Left ventricle myocardium inferior (tissue), 1 donor: ENCODE results near the gene ARHGAP19. TPM values are rescaled to one million over a fixed set of nuclear protein-coding genes. Genes with fewer than 3 reads are reported as not detected.
A peak's percentile ranks its signal among the peaks of the same experiment; 100 is the strongest.
"Not testable (repeated sequence)": the region's sequence is repeated elsewhere in the genome, so short reads cannot be mapped to it uniquely, and the experiment has no call there.

ENCODE experiments used
- DNase-seq: peaks from one replicate; pipeline ENCODE4 v3.0.0-alpha.2; 2020
- H3K27ac ChIP-seq: fragments of 200-600 bp; replicated peaks from 2 replicates; pipeline ENCODE4 v1.8.0; 2021
- H3K27me3 ChIP-seq: fragments of 200-600 bp; 2 replicates; pipeline ENCODE4 v1.8.0; 2021; ENCODE audit warnings: low read depth
- H3K36me3 ChIP-seq: fragments of 200-600 bp; 2 replicates; pipeline ENCODE4 v1.8.0; 2021
- H3K4me1 ChIP-seq: fragments of 200-600 bp; 2 replicates; pipeline ENCODE4 v1.8.0; 2021
- H3K4me3 ChIP-seq: fragments of 200-600 bp; 2 replicates; pipeline ENCODE4 v1.8.0; 2021; ENCODE audit warnings: mild to moderate bottlenecking, moderate library complexity
- H3K9me3 ChIP-seq: fragments of 200-600 bp; replicated peaks from 2 replicates; pipeline ENCODE4 v1.8.0; 2021
- intact Hi-C: fragments of 100-400 bp; cut with micrococcal nuclease; formaldehyde crosslinking; loops from one replicate; pipeline ENCODE4 v1.11.0; 2022
- total RNA-seq: library from RNA; stranded (reverse); fragmentation: NEBNext Ultra II Directional; extraction: Animal tissue kit (Norgen Biotek cat#: 25700); gene quantifications from one replicate; pipeline ENCODE4 v1.2.1, GENCODE V29; 2021
- TF ChIP-seq, protein P1 (sequence below): fragments of 200-600 bp; IDR thresholded peaks from 2 replicates; pipeline ENCODE4 v1.8.0; 2021; ENCODE audit warnings: antibody characterized with exemption, mild to moderate bottlenecking, borderline replicate concordance
- donor health status: DM: no; HTN: yes; CAD: no; lungs with severe emphysema.

ARHGAP19 gene
- total RNA-seq, 1 donor from 2014 or later, result 4.2 TPM

DNA sequence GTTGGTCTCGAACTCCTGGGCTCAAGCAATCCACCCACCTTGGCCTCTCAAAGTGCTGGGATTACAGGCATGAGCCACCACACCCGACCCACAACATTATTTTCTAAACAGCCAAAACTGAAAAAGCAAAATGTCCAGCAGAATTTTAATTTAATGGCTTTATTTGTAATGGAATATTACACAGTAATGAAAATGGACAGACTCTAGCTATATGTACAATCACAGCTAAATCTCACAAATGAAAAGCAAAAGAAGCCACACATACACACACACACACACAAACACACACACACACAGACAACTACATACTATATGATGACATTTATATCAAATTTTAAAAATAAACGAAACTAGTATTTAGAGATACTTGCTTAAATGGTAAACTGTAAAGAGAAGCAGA, 18.7 kb downstream of the ARHGAP19 start:
- Histone ChIP-seq H3K9me3 (peaks cover 3% of the 10 kb centered on the region), H3K36me3 (no peaks in the 10 kb centered on the region), H3K4me1 (peaks cover 16% of the 10 kb centered on the region), H3K4me3 (no peak overlapping the region), H3K27me3 (no peaks in the 10 kb centered on the region), H3K27ac (no peak overlapping the region)
- intact Hi-C loops, result no loop called here
- TF ChIP-seq, protein P1, sequence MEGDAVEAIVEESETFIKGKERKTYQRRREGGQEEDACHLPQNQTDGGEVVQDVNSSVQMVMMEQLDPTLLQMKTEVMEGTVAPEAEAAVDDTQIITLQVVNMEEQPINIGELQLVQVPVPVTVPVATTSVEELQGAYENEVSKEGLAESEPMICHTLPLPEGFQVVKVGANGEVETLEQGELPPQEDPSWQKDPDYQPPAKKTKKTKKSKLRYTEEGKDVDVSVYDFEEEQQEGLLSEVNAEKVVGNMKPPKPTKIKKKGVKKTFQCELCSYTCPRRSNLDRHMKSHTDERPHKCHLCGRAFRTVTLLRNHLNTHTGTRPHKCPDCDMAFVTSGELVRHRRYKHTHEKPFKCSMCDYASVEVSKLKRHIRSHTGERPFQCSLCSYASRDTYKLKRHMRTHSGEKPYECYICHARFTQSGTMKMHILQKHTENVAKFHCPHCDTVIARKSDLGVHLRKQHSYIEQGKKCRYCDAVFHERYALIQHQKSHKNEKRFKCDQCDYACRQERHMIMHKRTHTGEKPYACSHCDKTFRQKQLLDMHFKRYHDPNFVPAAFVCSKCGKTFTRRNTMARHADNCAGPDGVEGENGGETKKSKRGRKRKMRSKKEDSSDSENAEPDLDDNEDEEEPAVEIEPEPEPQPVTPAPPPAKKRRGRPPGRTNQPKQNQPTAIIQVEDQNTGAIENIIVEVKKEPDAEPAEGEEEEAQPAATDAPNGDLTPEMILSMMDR, result no peak
- DNase-seq, result no peak

DNA sequence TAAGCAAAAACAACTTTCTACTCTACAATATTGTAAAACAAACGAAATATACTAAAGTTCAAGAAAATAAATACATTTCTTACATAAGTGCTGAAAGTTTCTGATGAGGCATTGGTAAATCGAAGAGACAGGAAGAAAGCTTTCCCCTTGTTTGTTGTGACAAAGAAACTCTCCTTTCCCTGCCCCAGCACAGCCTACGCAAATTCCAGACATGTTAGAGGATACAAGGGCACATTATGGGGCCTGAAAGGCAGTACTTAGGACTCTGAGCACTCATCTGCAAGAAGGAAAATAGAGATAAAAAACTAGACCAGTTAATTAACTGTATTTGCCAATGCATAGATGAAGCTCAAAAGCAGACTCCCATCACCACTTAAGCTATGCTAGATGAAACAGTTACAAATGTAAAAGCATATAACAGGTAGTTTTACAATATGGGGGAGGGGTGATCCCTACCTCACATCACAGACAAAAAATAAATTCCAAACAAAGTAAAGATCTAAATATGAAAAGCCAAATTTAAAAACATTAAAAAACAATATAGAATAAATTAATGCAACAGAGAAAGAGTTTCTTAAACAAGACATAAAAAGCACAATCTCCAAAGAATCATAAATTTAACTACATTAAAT, 21.8 kb downstream of the ARHGAP19 start:
- Histone ChIP-seq H3K27me3 (no peaks in the 10 kb centered on the region), H3K36me3 (peaks cover 4% of the 10 kb centered on the region), H3K27ac (no peak overlapping the region), H3K4me1 (peaks cover 11% of the 10 kb centered on the region), H3K9me3 (peaks cover 3% of the 10 kb centered on the region), H3K4me3 (peak overlapping the region; percentile 5)
- DNase-seq, result no peak
- TF ChIP-seq, protein P1, result no peak
- intact Hi-C loops, result no loop called here

DNA sequence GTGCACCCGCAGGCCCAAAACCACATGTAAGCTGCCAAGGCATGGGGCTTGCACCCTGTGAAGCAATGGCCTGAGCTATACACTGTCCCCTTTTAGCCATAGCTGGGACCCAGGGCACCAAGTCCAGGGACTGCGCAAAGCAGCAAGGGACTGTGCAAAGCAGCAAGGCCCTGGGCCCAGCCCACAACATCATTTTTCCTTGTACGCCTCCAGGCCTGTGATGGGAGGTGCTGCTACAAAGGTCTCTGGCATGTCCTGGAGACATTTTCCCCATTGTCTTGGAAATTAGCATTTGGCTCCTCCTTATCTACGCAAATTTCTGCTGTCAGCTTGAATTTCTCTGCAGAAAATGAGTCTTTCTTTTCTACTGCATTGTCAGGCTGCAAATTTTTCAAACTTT, 24.8 kb downstream of the ARHGAP19 start:
- no peak for DNase-seq
- peaks cover 25% of the 10 kb centered on the region for H3K36me3 ChIP-seq
- TF ChIP-seq, protein P1, result no peak
- intact Hi-C loops, result no loop called here
- peaks cover 3% of the 10 kb centered on the region for H3K9me3 ChIP-seq
- peaks cover 8% of the 10 kb centered on the region for H3K4me1 ChIP-seq
- no peaks in the 10 kb centered on the region for H3K27me3 ChIP-seq
- H3K27ac ChIP-seq, result peak overlapping the region; percentile 38
- no peak overlapping the region for H3K4me3 ChIP-seq

DNA sequence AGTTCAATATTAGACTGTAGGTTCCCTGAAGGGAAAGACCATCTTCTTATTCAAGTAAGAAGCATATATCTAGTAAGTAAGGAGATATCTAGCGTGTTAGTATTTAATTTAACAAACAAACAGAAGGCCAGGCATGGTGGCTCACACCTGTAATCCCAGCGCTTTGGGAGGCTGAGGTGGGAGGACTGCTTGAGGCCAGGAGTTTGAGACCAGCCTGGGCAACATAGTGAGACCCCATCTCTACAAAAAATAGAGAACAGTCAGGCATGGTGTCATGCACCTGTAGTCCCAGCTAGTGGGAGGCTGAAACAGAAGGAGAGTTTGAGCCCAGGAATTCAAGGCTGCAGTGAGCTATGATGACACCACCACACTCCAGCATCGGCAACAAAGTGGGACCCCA, 27.3 kb downstream of the ARHGAP19 start:
- H3K4me3 ChIP-seq, H3K27me3 ChIP-seq, H3K4me1 ChIP-seq, intact Hi-C loops, H3K27ac ChIP-seq, DNase-seq, H3K9me3 ChIP-seq: not testable (repeated sequence)
- H3K36me3 ChIP-seq, result peaks cover 25% of the 10 kb centered on the region

DNA sequence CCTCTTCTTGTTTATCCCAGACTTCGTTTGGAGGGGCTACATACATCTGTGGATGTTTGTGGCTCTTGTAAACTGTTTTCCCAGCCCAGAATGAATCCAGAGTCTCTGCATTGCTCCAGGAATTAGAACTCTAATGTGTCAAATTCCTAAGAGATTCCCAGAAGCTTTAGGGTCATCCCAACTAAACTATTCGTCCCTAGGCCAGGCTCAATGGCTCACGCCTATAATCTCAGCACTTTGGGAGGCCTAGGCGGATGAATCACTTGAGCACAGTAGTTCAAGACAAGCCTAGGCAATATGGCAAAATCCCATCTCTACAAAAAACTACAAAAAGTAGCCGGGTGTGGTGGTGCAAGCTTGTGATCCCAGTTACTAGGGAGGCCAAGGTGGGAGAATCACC, 28.5 kb downstream of the ARHGAP19 start:
- no peaks in the 10 kb centered on the region for H3K9me3 ChIP-seq
- no peak for DNase-seq
- H3K4me3 ChIP-seq, result no peak overlapping the region
- intact Hi-C loops, result no loop called here
- no peak overlapping the region for H3K27ac ChIP-seq
- H3K27me3 ChIP-seq, result no peaks in the 10 kb centered on the region
- peaks cover 25% of the 10 kb centered on the region for H3K36me3 ChIP-seq
- peaks cover 8% of the 10 kb centered on the region for H3K4me1 ChIP-seq
- TF ChIP-seq, protein P1, result no peak

DNA sequence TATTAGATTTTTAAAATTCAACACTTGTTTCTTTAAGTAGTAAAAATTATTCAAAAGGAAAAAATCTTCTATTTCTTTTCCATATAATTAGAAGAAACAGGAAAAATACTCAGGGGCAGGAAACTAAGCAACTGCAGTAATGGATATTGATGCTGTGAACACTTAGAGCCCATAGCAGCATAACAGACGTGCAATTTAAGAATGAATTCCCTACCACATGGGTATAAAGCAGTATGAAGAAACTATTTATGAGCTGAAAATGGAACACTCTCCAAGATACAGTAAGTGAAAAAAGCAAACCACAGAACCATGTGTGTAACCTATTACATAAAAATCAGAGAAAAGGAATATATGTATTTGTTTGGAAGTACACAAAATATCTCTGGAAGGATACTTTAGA, 30.8 kb downstream of the ARHGAP19 start:
- Histone ChIP-seq H3K27me3 (no peaks in the 10 kb centered on the region), H3K27ac (no peak overlapping the region), H3K4me1 (no peaks in the 10 kb centered on the region), H3K4me3 (no peak overlapping the region), H3K36me3 (peaks cover 25% of the 10 kb centered on the region), H3K9me3 (no peaks in the 10 kb centered on the region)
- DNase-seq, result no peak
- TF ChIP-seq, protein P1, result no peak
- intact Hi-C loops, result no loop called here
